ENCODE data around the gene TRAPPC3. TPM values are rescaled to one million over a fixed set of nuclear protein-coding genes. Genes with fewer than 3 reads are reported as not detected.

The TRAPPC3 gene
- total and polyA plus RNA-seq, 9 of the 15 experiments (the other 6 are each of a cell fraction or from before 2014, with no cell fraction given): 20.6 to 141 (median 112) TPM

GRCh38 chr1:36155408-36156328, 6.4 kb upstream of the TRAPPC3 start, which contains the start of gene MAP7D1 (continued):
- TF ChIP-seq CTCF (IDR thresholded peaks at IDR 0.05 in 2 of 3, conservative IDR thresholded peaks at IDR 0.05 in 1 of 3; ENCODE audit: insufficient read depth in 2 of 3, low read depth in 1 of 3, low read length in 3 of 3) (peak in 1 of 3 experiments; percentile 1; a peak in 1 of 6 replicates), MIER1 (IDR thresholded peaks at IDR 0.05; ENCODE audit: low read depth) (no peak), RBBP5 (IDR thresholded peaks at IDR 0.05; ENCODE audit: borderline replicate concordance, insufficient read depth, low read length, poor library complexity, severe bottlenecking) (no peak), RBM25 (IDR thresholded peaks at IDR 0.05; ENCODE audit: low read depth, low read length, severe bottlenecking) (peak; percentile 42), ZNF518B (CRISPR knock-in tag; IDR thresholded peaks at IDR 0.05) (no peak), PCBP1 (IDR thresholded peaks at IDR 0.05; ENCODE audit: low read depth, low read length, poor library complexity, severe bottlenecking) (peak; percentile 58), SRF (CRISPR knock-in tag; IDR thresholded peaks at IDR 0.05) (0 out of 4 replicates have a peak, but pooled peaks of 1 of the 2 experiments have one; percentile 12), PURB (CRISPR knock-in tag; IDR thresholded peaks at IDR 0.05; ENCODE audit: low read depth) (no peak), ERF (CRISPR knock-in tag; IDR thresholded peaks at IDR 0.05) (peak; percentile 51; the same call in 1 of the 2 replicates), ARID3A (IDR thresholded peaks at IDR 0.05; ENCODE audit: borderline replicate concordance, low read depth, low read length) (no peak), ZNF217 (CRISPR knock-in tag; IDR thresholded peaks at IDR 0.05) (no peak), ATF1 (CRISPR knock-in tag; IDR thresholded peaks at IDR 0.05) (no peak), ATF1 (tag; IDR thresholded peaks at IDR 0.05) (no peak), MTA1 (IDR thresholded peaks at IDR 0.05; ENCODE audit: borderline replicate concordance) (no peak; the same call in 1 of the 2 replicates), JUN (IDR thresholded peaks at IDR 0.05; ENCODE audit: borderline replicate concordance, low read depth, low read length) (peak; percentile 82), JUN (CRISPR knock-in tag; IDR thresholded peaks at IDR 0.05; ENCODE audit: borderline replicate concordance) (no peak), HOXB6 (CRISPR knock-in tag; IDR thresholded peaks at IDR 0.05; ENCODE audit: borderline replicate concordance) (no peak), ZNF668 (CRISPR knock-in tag; IDR thresholded peaks at IDR 0.05) (no peak), RB1 (IDR thresholded peaks at IDR 0.05; ENCODE audit: low read depth) (peak; percentile 57; the same call in 1 of the 2 replicates), HDAC6 (IDR thresholded peaks at IDR 0.05; ENCODE audit: low read depth, low read length) (0 out of 2 replicates have a peak, but pooled peaks have one; percentile 8)

Data from K562 (cell line).